ENCODE data around the gene CAMK1D.
"Not testable (repeated sequence)": the region's sequence is repeated elsewhere in the genome, so short reads cannot be mapped to it uniquely, and the experiment has no call there.

CAMK1D gene

DNA sequence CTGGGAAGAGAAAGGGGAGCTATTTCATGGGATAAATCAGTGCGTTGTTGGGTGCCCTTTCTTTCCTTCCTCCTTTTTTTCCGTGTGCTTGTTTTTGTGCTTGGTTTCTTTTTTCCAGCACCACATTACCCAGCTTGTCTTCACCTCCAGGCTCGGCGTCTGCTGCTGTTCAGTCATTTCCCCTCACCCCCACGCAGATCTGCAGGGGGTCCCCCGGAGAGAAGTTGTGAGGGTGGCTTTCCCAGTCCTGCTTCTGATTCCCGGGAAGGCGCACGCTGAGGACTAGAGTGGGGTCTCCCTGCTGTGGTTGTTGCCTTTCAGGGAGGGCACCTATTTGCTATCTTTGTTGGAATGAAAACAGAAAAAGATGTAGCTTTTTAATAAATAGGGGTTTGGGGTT lies 1.6 kb downstream of the CAMK1D start:
- TF ChIP-seq ZNF274 (IDR thresholded peaks at IDR 0.05; ENCODE audit: low read depth, low read length): no peak
- peak overlapping the region; percentile 73 for H3K4me3 ChIP-seq (ENCODE audit: low read length)

- no peak for TF ChIP-seq ZNF274 (IDR thresholded peaks at IDR 0.05; ENCODE audit: low read depth, low read length)
- peak overlapping the region; percentile 73; the same call in 1 of the 2 replicates for H3K4me3 ChIP-seq (ENCODE audit: low read length)
Observed at GRCh38 chr10:12351447-12351846, 2.1 kb downstream of the CAMK1D start.

- no peak for TF ChIP-seq ZNF274 (IDR thresholded peaks at IDR 0.05; ENCODE audit: low read depth, low read length)
- H3K4me3 ChIP-seq (ENCODE audit: low read length): peak overlapping the region; percentile 73; the same call in 1 of the 2 replicates
Observed at GRCh38 chr10:12351889-12352288, 2.5 kb downstream of the CAMK1D start.

DNA sequence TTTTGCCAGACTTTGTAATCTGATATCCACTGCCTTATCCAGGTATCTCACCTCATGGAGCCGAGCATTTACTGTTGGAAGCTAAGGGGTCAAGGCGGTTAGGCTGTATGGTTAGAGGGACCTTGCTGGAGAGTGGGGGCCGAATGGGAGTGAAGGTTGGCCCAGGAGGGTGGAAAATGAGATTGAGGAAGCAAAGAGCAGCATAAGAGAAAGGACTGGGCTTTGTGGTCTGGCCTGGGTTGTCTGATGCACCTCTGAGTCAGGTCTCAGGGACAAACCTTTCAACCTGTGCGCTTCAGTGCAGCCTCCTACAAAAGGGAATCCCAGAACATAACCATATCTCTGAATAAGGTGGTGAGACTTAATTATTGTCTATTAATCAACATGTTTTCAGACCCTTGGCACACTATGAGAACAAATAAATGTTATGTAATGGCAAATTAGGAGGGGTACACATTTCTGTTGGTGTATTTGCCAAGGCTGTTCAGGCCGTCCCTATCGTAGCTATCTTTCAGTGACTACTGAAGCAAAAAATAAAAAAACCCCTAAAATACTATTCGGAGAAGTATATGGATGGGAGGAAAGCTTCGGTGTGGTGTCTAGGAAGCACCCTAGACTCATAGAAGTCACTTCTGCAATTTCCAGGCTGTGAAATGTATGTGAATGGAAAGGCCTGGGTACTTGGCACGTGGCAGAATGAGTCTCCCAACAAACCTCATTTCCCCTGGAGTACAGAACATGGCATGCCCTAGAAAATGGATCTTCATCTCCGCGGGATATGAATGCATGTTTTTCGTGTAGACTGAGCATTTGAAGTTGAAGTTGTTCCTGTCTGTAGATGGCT lies 4.3 kb downstream of the CAMK1D start:
- no peak overlapping the region for H3K4me3 ChIP-seq (ENCODE audit: low read length)

GRCh38 chr10:12354696-12355095 lies 5.3 kb downstream of the CAMK1D start:
- H3K4me3 ChIP-seq (ENCODE audit: low read length): not testable (repeated sequence)

More for the DNA sequence above, 4.3 kb downstream of the CAMK1D start:
- TF ChIP-seq ZNF274 (IDR thresholded peaks at IDR 0.05; ENCODE audit: low read depth, low read length): no peak

DNA sequence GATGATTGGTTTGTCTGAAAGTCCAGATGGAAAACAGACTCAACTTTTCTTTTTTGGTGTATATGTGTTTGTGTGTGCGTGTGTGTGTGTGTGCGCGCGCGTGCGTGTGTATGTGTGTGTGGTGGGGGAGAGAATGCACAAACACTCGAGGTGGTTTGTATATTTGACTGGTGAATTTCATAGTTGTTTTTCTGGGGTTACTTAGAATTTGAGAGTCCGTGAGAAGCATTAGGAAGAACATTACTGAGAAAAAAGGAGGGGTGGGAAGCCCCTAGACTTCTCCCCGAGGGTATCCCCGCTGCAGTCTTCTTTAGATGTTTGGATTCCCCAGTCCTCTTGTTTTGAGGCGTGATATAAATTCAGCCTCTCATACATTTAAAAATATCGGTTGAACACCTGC lies 6.0 kb downstream of the CAMK1D start:
- no peak for TF ChIP-seq ZNF274 (IDR thresholded peaks at IDR 0.05; ENCODE audit: low read depth, low read length)
- no peak overlapping the region for H3K4me3 ChIP-seq (ENCODE audit: low read length)

DNA sequence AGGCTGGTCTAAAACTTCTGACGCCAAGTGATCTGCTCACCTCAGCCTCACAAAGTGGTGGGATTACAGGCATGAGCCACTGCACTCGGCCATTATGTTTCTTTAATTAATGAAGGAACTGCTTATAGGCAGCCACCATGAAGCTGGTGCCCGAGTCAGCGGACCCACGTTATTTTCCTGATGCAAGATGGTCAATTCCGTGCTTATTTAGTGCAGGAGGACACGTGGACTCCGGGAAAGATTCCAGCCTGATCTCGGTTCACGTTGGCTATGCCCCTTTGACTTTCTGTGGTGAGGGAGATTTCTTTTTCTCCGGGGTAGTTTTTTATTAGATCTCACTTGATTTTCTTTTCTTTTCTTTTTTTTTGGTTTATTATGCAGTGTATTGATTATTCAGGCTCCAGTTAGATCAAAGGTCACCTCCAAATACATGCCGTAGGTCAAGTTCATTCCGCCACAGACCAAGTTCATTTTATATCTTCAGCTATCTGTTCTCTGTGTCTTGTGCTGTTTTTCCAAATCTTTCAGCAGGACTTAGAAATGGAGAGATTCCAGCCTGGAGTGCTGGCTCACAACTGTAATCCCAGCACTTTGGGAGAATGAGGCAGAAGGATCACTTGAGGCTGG lies 8.3 kb downstream of the CAMK1D start:
- H3K4me3 ChIP-seq (ENCODE audit: low read length): no peak overlapping the region
- TF ChIP-seq ZNF274 (IDR thresholded peaks at IDR 0.05; ENCODE audit: low read depth, low read length): no peak

DNA sequence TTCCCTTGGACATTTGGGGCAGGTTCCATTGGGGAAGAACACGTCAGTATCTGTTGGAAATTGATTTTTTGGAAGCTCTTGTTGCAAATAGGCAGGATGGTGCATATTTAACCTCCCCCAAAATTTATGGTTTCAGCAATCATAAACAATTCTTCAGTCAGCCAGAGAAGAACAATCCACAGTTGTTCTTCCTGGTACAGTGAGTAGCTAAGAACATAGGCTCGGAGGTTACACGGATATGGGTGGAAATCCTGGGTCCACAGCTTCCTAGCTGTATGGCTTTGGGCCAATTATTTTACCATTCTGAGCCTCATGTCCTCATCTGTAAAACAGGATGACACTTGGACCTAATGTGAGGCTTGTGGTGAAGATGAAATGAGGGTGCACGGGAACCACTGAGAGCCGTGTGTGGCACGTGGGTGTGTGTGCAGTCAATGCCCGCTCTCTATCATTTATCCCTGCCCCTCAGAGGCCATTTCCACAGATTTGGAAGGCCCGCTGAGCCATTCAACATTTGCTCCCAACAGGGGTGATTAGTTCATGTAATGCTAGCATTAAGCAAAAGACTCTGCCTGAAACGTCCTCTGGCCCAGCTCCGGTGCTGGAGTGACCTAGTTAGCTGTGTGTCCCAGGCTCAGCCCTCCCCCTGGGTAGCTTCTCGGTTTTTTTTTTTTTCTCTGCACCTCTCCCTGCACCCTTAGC lies 9.7 kb downstream of the CAMK1D start:
- H3K4me3 ChIP-seq (ENCODE audit: low read length): no peak overlapping the region
- TF ChIP-seq ZNF274 (IDR thresholded peaks at IDR 0.05; ENCODE audit: low read depth, low read length): no peak

- no peak for TF ChIP-seq ZNF274 (IDR thresholded peaks at IDR 0.05; ENCODE audit: low read depth, low read length)
- H3K4me3 ChIP-seq (ENCODE audit: low read length): no peak overlapping the region
Observed at GRCh38 chr10:12360461-12360860, 11.1 kb downstream of the CAMK1D start.

DNA sequence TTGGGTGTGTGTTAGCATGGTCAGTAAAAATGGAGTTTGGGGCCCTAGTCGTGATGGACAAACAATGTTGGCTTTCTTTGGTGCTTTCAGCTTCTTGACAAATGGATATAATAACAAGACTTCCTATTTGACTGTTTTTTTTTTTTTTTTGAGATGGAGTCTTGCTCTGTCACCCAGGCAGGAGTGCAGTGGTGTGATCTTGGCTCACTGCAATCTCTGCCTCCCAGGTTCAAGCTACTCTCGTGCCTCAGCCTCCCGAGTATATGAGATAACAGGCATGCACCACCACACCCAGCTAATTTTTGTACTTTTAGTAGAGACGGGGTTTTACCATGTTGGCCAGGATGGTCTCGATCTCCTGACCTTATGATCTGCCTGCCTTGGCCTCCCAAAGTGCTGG lies 11.8 kb downstream of the CAMK1D start:
- H3K4me3 ChIP-seq (ENCODE audit: low read length): not testable (repeated sequence)

DNA sequence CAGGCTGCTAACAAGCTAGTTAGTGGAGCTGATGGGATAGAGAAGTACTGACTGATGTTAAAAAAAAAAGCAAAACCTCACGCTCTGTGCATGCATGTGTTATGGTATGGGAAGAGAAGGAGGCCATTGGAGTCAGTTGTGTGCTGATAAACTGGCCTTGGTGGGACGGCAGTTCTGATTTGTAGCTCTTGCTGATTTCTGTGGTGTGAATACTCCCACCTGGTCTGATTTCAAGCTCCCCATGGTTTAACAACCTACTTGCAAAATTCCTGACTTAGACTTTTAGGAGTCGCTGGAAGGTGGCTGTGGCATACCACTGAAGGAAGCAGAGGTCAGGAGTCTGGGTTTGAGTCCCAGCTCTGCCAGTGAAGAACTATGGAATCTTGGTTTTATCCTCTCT lies 15.2 kb downstream of the CAMK1D start:
- H3K4me3 ChIP-seq (ENCODE audit: low read length): no peak overlapping the region
- TF ChIP-seq ZNF274 (IDR thresholded peaks at IDR 0.05; ENCODE audit: low read depth, low read length): no peak

DNA sequence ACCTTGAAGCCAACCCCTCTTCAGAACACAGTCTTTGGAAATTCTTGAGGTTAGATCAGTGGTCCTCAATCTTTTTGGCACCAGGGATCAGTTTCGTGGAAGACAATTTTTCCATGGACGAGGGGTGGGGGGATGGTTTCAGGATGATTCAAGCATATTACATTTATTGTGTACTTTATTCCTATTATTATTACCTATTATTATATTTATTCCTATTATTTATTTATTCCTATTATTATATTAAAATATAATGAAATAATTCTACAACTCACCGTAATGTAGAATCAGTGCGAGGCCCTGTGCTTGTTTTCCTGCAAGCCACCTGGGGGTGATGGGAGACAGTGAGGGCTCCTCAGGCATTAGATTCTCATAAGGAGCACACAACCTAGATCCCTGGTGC lies 17.9 kb downstream of the CAMK1D start:
- no peak for TF ChIP-seq ZNF274 (IDR thresholded peaks at IDR 0.05; ENCODE audit: low read depth, low read length)
- H3K4me3 ChIP-seq (ENCODE audit: low read length): no peak overlapping the region

DNA sequence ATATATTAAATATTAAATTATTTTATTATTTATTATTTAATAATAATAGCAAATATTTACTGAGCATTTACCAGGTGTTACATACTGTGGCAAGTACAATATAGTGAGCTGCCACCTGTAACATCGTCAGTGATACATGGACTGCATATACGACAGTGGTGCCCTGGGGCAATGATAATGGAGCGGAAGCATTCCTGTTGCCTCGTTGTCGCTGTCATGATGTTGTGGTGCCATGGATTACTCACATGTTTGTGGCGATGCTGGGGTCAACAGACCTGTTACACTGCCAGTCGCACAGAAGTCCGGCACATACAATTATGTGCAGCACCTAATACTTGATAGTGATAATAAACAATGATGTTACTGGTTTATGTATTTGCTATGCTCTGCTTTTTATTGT lies 20.6 kb downstream of the CAMK1D start:
- no peak overlapping the region for H3K4me3 ChIP-seq (ENCODE audit: low read length)
- no peak for TF ChIP-seq ZNF274 (IDR thresholded peaks at IDR 0.05; ENCODE audit: low read depth, low read length)

DNA sequence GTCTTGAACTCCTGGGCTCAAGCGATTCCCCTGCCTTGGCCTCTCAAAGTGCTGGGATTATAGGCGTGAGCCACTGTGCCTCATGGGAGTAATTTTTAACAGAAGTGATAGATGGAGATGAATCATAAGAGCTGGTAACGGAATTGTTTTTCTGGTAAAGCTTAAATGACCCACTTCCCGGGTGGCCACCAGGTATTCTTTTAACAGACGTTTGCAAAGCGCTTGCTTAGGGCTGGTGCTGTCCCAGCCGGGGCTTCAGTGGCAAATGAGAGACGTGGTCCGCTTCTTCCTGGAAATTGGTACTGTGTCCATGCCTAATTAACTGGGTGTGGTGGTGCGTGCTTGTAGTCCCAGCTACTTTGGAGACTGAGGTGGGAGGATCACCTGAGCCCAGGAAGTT lies 23.5 kb downstream of the CAMK1D start:
- no peak overlapping the region for H3K4me3 ChIP-seq (ENCODE audit: low read length)
- TF ChIP-seq ZNF274 (IDR thresholded peaks at IDR 0.05; ENCODE audit: low read depth, low read length): no peak

DNA sequence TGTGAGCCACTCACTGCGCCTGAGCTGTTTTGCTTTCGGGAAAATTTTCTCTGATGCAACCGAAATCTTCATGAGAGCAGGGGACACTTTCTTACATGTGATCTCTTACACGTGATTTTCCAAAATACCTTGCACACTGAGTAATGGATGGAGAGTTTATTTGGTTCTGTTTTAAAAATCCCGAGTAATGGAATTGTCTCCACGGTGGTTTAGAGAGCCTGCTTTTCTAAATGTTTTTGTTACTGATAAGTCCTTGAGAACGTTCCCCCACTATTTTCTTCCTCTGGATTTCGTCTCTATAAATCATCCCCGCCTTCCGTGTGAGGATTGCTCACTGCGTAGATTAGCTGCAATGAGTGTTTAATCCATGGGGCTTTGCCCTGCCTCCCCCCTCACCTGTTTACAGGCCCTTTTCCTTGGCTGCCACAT lies 25.7 kb downstream of the CAMK1D start:
- TF ChIP-seq ZNF274 (IDR thresholded peaks at IDR 0.05; ENCODE audit: low read depth, low read length): no peak
- no peak overlapping the region for H3K4me3 ChIP-seq (ENCODE audit: low read length)

Measured in GM08714 (cell line).